Natural killer cell (primary cell): ENCODE results near the gene RNF20. TPM values are rescaled to one million over a fixed set of nuclear protein-coding genes. Genes with fewer than 3 reads are reported as not detected.
"Not testable (repeated sequence)": the region's sequence is repeated elsewhere in the genome, so short reads cannot be mapped to it uniquely, and the experiment has no call there.

Experiments used
- ATAC-seq, 3 donors: fragments of 150-1000 bp in 2 of 3; fragments of 200-7000 bp in 1 of 3; cut with Tn5 transposase; 1 replicate in 1 of 3; 2 replicates in 2 of 3; pipeline ENCODE4 v1.10.0; 2021; ENCODE audit warnings: mild to moderate bottlenecking in 2 of 3, moderate library complexity in 2 of 3
- DNase-seq, 2 donors: peaks; one replicate each; pipeline versions ENCODE4 v3.0.0 to v3.0.0-alpha.2; 2013 to 2021; ENCODE audit warnings: mixed read lengths in 1 of 2
- H3K27ac ChIP-seq: one replicate; pipeline ENCODE4 v1.5.1; 2013; ENCODE audit warnings: mild to moderate bottlenecking, low read length
- H3K27me3 ChIP-seq: one replicate; pipeline ENCODE4 v1.6.1; 2013; ENCODE audit warnings: low read length; ENCODE audit not compliant: control insufficient read depth, insufficient read depth
- H3K36me3 ChIP-seq: one replicate; pipeline ENCODE4 v1.6.1; 2013; ENCODE audit warnings: low read length; ENCODE audit not compliant: control insufficient read depth, insufficient read depth
- H3K4me1 ChIP-seq: one replicate; pipeline ENCODE4 v1.6.1; 2013; ENCODE audit warnings: low read length; ENCODE audit not compliant: control insufficient read depth, insufficient read depth
- H3K4me3 ChIP-seq: one replicate; pipeline ENCODE4 v1.5.1; 2013; ENCODE audit warnings: low read length
- H3K9me3 ChIP-seq: one replicate; pipeline ENCODE4 v1.6.1; 2013; ENCODE audit warnings: low read length; ENCODE audit not compliant: control insufficient read depth, insufficient read depth
- H3K27ac Mint-ChIP-seq, 2 donors: one replicate each; pipeline ENCODE4 v1.8.0; 2022; ENCODE audit warnings: mild to moderate bottlenecking in 2 of 2, mixed read lengths in 2 of 2, moderate library complexity in 1 of 2
- H3K27me3 Mint-ChIP-seq, 2 donors: one replicate each; pipeline ENCODE4 v1.8.0; 2022; ENCODE audit warnings: low read depth in 2 of 2, mixed read lengths in 2 of 2
- H3K36me3 Mint-ChIP-seq: one replicate; pipeline ENCODE4 v1.8.0; 2022; ENCODE audit warnings: mixed read lengths
- H3K4me1 Mint-ChIP-seq, 2 donors: one replicate each; pipeline ENCODE4 v1.8.0; 2022; ENCODE audit warnings: mixed read lengths in 2 of 2
- H3K4me3 Mint-ChIP-seq: one replicate; pipeline ENCODE4 v1.8.0; 2022; ENCODE audit warnings: mild to moderate bottlenecking, moderate library complexity, mixed read lengths
- H3K9me3 Mint-ChIP-seq, 2 donors: one replicate each; pipeline ENCODE4 v1.8.0; 2022; ENCODE audit warnings: mixed read lengths in 2 of 2
- CTCF ChIP-seq: fragments of 200-600 bp; IDR thresholded peaks from one replicate; pipeline ENCODE4 v1.8.0; 2022; ENCODE audit warnings: antibody characterized with exemption
- WGBS: methylation state at CpG from one replicate; pipeline ENCODE4 v1.1.7; 2013; ENCODE audit warnings: missing lambda C conversion rate; ENCODE audit not compliant: insufficient coverage; 5-methylcytosine and 5-hydroxymethylcytosine counted together
- intact Hi-C: fragments of 100-400 bp; cut with micrococcal nuclease; formaldehyde crosslinking; loops from one replicate; pipeline ENCODE4 v1.14.2; 2022
- total RNA-seq, 4 donors: library from RNA; stranded (reverse); fragments of 120-200 nt in 1 of 4; gene quantifications; one replicate each; pipeline versions ENCODE4 v1.2.3 to v1.2.4, GENCODE V29; 2013 to 2022

RNF20 gene
- total RNA-seq, 3 donors from 2014 or later (not counting 1 experiment from before 2014, with no cell fraction given) = 35.5 to 44.2 (median 42.5) TPM

- no peaks in the 10 kb centered on the region for H3K36me3 Mint-ChIP-seq
- H3K4me1 ChIP-seq = no peaks in the 10 kb centered on the region
- no peaks in the 10 kb centered on the region for H3K4me1 Mint-ChIP-seq
- intact Hi-C loops = no loop called here
- no peaks in the 10 kb centered on the region for H3K27me3 ChIP-seq
- TF ChIP-seq CTCF = no peak
- H3K27ac ChIP-seq = no peak overlapping the region
- ATAC-seq = no peak
- H3K36me3 ChIP-seq = no peaks in the 10 kb centered on the region
- H3K27ac Mint-ChIP-seq = no peak overlapping the region
- peaks cover 19 to 45% of the 10 kb centered on the region in 2 donors for H3K27me3 Mint-ChIP-seq
- H3K9me3 ChIP-seq = no peaks in the 10 kb centered on the region
- no peak overlapping the region for H3K4me3 Mint-ChIP-seq
- 86% methylated on average over 1 of the region's 1 CpG for WGBS
- H3K4me3 ChIP-seq = no peak overlapping the region
- no peak for DNase-seq
- H3K9me3 Mint-ChIP-seq = no peaks in the 10 kb centered on the region
Observed at GRCh38 chr9:101516655-101517054, 17.0 kb upstream of the RNF20 start.

- ATAC-seq, H3K4me1 ChIP-seq, H3K36me3 Mint-ChIP-seq, H3K27me3 ChIP-seq, H3K9me3 Mint-ChIP-seq, H3K27ac Mint-ChIP-seq, H3K9me3 ChIP-seq, H3K4me1 Mint-ChIP-seq, H3K27ac ChIP-seq, H3K4me3 ChIP-seq, intact Hi-C loops, H3K36me3 ChIP-seq, DNase-seq, H3K4me3 Mint-ChIP-seq: not testable (repeated sequence)
- H3K27me3 Mint-ChIP-seq = peaks cover 29 to 47% of the 10 kb centered on the region in 2 donors
- WGBS = no CpG with 5 or more reads among the region's 3 CpGs
Observed at GRCh38 chr9:101518489-101518888, 15.2 kb upstream of the RNF20 start.

DNA sequence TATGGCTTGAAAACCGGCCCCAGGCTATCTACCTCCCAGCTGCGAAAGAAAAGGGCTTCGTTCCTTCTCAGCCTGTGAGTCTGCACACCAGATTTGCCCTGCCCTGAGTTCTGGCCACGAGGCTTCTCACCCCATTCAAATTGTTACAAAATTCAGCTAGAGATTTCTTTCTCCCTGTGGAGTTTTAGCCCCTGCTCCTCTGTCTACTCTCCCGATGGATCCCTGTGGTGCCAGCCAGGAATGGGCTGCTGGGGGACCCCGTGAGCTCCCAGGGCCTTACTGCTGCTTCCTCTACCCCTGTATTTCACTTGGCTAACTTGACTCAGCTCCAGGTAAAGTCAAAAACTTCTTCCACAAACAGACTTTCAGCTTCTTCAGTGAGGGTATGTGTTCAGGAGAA, 9.3 kb upstream of the RNF20 start:
- no peaks in the 10 kb centered on the region for H3K9me3 ChIP-seq
- Mint-ChIP-seq H3K4me3 (no peak overlapping the region), H3K4me1 (no peaks in the 10 kb centered on the region), H3K9me3 (no peaks in the 10 kb centered on the region), H3K27me3 (peaks cover 37 to 53% of the 10 kb centered on the region in 2 donors), H3K27ac (no peak overlapping the region), H3K36me3 (no peaks in the 10 kb centered on the region)
- intact Hi-C loops = no loop called here
- TF ChIP-seq CTCF = no peak
- H3K27ac ChIP-seq = no peak overlapping the region
- no peak overlapping the region for H3K4me3 ChIP-seq
- ATAC-seq (no peak), DNase-seq (no peak)
- no peaks in the 10 kb centered on the region for H3K4me1 ChIP-seq
- no peaks in the 10 kb centered on the region for H3K36me3 ChIP-seq
- H3K27me3 ChIP-seq = no peaks in the 10 kb centered on the region
- 93% methylated on average over 6 of the region's 6 CpGs for WGBS

GRCh38 chr9:101527066-101527465, 6.6 kb upstream of the RNF20 start:
- H3K4me3 Mint-ChIP-seq = no peak overlapping the region
- no peak overlapping the region for H3K27ac ChIP-seq
- ATAC-seq (no peak), DNase-seq (no peak)
- no peaks in the 10 kb centered on the region for H3K27me3 ChIP-seq
- 84% methylated on average over 5 of the region's 6 CpGs for WGBS
- H3K36me3 ChIP-seq = no peaks in the 10 kb centered on the region
- no peaks in the 10 kb centered on the region for H3K9me3 Mint-ChIP-seq
- H3K27ac Mint-ChIP-seq = no peak overlapping the region
- no peaks in the 10 kb centered on the region for H3K4me1 Mint-ChIP-seq
- H3K4me3 ChIP-seq = no peak overlapping the region
- no peaks in the 10 kb centered on the region for H3K4me1 ChIP-seq
- H3K36me3 Mint-ChIP-seq = no peaks in the 10 kb centered on the region
- no peaks in the 10 kb centered on the region for H3K9me3 ChIP-seq
- intact Hi-C loops = no loop called here
- peaks cover 30 to 38% of the 10 kb centered on the region in 2 donors for H3K27me3 Mint-ChIP-seq
- TF ChIP-seq CTCF = no peak
